GM18519 (cell line): Measurements from ENCODE around the gene COL7A1.

Experiments used
- ATAC-seq: cut with Tn5 transposase; IDR thresholded peaks from one replicate; pipeline ENCODE4 v1.9.1; 2021; ENCODE audit warnings: mild to moderate bottlenecking, moderate library complexity; ENCODE audit not compliant: unreplicated experiment, low FRiP score

COL7A1 gene

DNA sequence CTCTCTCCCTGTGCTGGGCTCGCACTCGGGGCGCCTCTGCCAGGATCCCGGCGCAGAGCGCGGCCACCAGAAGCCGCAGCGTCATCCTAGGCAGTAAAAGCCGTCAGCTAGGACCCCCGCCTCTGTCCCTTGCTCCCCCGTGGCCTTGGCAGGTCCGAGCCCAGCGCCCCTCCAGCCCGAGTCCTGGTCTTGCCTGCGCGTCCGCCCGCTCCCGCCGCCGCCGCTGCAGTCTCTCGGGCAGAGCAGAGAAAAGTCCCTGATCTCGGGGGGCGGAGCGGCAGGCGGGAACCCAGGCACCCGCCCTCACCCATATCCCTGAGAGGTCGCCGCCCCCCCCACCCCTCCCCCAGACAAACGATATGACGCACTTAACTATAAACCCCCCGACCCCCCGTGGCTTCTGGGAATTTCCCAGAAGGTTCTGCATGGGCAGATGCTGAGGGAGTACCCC is at the start of gene COL7A1:
TSS of gene COL7A1 (minus strand) at position 255 of the 451 bp plus-strand sequence. CDS start at position 85, 170 bp downstream.
- no peak for ATAC-seq

DNA sequence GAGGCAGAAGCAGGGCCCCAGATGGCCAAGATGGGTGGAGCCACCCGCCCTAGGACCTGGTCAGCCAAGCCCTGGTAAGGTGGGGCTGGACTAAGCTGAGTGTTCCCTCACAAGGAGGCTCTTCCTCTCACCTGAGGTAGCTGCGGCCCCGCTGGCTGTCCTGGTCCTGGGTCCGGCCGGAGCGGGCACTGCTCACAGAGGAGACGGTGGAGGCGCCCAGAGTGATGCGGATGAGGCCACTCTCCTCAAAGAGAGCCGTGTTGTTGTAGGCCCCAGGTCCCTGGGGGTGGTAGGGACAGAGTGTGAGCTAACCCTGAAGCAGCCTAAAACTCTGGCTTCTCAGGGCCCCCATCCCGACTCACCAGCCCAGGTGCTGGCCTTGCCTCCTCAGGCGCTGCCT is 47.5 kb upstream of the COL7A1 start:
- no peak for ATAC-seq

DNA sequence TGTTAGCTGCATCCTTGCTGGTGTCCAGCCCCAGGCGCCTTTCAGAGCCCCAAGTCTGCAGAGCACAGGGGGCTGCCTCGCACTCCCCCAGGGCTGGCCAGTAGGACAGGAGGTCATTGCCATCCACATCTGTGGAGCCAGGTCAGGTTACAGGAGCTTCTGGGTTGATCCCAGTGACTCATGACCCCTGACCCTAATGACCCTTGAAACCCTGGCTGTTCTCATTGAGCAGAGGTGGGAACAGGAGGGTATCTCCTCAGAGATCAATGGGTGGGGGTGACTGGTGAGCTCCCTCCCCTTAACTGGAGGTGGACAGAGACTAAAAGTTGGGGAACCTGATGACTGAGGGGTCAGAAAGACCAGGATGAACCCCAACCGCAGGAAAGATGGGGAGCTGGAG is 46.3 kb upstream of the COL7A1 start:
- ATAC-seq = no peak

GRCh38 chr3:48639944-48640606 is 44.9 kb upstream of the COL7A1 start:
- no peak for ATAC-seq

GRCh38 chr3:48637305-48637704 is 42.2 kb upstream of the COL7A1 start:
- no peak for ATAC-seq

DNA sequence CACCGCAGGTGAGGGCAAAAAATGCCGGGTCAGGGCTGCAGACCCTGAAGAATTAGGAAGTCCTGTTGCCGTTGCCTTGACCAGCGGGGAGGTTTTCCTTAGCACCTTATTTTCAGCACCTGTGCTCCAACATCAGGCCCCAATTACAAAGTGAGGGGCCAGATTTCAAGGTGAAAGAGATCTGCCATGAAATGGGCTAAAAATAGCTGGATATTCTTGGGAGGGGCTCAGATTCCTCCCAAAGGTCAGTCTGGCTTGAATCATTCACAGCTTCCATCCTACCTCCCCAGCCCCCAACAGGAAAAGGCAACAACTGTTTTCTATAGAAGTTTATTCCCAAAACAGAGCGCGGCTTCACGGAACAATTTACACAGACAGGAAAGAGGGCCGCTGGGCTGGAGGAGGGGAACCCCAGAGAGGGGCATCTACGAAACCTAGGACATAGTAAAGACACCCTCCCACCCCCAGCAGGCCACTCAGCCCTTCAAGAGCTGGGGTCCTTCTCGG is 41.1 kb upstream of the COL7A1 start:
- no peak for ATAC-seq

GRCh38 chr3:48635222-48636021 is 40.3 kb upstream of the COL7A1 start, which contains the start of gene SLC26A6:
TSS of gene SLC26A6 (minus strand) at chr3:48635461. CDS start at chr3:48635393, 68 bp downstream.
- peak; percentile 68 for ATAC-seq

DNA sequence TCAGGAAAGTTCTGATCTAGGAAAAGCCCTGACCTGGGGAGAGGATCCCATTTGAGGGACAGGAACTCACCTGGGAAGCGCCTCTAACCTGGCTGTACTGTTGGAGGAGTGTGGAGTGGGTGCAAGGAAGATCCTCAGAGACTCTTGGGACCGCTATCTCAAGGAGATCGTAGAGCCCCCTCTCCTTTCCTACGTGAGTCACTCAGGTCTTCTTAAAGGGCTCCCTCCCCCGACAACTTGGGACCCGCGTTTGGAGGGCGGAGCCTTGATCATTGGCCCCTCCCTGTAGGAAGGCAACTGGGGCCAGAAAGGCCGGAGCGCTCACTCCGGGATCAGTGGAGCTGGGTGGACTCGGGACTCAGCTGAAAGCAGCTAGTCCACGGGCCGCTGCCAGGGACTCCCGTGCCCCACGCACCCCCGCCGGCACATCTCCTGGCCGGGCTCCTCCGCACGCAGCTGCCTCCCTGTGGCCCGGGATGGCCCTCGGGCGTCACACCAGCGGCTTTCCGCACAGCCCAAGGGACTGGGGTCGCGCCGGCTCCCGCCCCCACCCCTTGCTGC is 39.6 kb upstream of the COL7A1 start:
- no peak for ATAC-seq

GRCh38 chr3:48633743-48634142 is 38.6 kb upstream of the COL7A1 start:
- ATAC-seq = no peak

- no peak for ATAC-seq
Observed at GRCh38 chr3:48633256-48633655, 38.1 kb upstream of the COL7A1 start.

DNA sequence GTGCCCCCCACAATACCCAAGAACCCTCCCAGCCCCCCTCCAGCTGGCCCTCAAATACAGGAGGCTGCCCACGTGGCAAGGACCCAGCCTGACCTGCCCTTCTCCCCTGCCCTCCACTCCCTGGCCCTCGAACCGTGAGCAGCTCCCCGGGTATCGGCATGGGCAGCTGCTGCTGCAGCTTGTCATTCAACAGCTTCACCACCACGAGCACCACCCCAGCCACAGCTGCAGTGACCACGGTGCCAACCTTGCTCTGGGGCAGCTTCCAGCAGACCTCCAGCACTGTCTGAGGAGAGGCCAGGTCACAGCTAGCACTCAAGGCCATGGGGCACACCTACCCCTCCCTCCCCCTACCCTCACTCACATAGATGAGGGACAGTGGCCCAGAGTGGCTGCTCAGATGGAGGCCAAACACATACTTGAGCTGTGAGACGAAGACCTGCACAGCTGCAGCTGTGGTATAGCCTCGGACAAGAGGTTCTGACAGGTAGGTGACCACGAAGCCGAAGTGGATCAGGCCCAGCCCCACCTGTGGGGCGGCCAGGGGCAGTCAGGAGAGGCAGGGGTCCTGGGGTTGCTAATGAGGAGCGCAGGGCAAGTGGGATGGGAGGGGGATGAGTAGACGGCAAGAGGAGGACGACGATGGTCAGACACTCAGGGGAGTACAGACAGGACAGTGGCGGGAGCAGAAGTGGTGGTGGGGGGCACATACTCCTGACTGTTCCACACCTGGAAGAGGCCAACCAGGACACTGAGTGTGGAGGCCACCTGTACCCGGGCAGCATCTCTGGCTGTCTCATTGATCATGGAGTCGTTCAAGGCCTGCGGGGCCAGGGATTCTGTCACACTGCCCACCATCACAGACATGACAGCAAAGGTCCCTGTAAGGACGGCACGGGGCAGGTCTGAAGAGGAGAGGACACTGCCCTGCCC is 36.7 kb upstream of the COL7A1 start:
- no peak for ATAC-seq

- no peak for ATAC-seq
Observed at GRCh38 chr3:48630833-48631232, 35.7 kb upstream of the COL7A1 start.

DNA sequence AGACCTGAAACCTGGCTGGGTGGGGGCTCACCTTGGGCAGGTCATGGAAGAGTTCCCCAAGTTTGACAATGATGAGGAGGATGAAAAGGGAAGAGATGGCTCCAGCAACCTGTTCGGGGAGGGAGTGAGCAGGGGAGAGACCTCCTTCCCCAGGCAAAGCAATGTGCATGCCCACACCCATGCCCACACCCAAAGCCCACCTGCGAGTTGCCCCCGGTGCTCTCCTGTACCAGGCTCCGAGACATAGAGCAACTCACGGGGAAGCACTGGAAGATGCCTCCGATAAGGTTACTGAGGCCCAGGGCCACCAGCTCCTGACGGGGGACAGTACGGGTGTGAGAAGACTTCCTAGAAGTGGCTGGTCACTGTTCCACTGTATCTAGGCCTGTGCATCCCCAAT is 35.3 kb upstream of the COL7A1 start:
- ATAC-seq = no peak

DNA sequence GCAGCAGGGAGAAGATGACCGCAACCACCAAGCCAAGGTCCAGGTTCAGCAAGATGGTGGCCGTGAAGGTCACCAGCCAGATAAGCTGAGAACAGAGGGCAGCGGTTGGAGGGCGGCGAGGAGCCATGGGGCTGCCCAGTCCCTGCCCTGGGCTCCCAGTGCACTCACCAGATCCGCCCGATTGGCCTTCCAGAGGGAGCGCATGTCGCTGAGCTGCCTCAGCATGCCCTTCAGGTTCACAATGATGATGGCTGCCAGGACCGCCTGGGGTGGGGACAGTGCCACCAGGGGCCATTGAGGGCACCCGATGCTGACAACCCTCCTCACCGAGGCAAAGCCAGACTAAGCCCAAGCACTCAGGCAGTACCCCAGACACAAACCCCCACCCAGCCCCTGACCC is 34.8 kb upstream of the COL7A1 start:
- no peak for ATAC-seq

DNA sequence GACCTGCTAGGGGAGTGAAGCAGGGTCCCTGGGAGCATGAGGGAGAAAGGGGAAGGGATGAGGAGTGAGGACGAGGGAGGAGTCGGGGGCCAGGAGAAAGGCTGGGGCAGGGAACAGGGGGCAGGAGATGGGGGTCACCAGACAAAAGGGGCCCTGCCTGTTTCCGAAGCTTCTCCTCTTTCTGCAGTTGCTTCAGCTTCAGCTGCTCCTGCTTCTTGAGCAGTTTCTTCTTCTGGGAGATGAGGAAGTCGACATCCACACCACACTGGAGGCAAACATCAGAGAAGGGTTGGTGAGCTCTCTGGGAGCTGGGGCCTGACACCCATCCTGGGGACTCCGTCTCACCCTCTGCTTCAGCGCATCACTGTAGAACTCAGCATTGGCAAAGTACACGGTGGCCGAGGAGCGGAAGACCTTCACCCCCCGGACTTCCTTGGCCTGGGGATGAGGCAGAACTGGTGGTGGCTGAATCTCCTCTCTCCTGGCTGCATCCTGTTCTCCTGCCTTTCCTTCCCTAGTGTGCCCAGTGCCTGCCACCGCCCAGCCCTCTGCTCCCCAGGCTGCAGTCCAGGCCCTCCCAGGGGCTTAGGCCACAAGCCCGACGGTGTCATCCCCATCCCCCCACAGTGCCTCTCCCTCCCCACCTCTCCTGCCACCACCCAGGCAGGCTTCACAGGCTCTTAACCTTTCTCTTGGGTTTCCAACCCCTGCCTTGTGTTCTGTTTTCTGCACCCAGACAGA is 33.3 kb upstream of the COL7A1 start:
- no peak for ATAC-seq

DNA sequence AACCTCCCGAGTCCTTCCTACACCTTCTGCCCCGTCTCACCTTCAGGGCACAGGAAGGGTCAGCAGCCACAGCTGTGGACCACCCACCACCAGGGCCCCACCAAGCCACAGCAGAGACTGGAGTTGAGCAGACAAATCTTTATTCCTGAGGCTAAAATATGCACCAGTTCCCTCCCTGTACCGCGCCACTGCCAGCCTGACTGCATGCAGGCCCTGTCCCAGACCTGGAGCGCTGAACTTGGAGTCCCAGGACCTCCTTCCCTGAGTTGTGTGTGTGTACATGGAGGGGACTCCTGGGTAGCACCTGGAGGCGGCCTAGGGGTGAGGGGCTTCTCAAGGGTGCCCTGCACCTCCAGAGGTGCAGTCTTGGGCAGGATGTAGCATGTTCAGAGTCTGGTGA is 30.5 kb upstream of the COL7A1 start:
- ATAC-seq = no peak

DNA sequence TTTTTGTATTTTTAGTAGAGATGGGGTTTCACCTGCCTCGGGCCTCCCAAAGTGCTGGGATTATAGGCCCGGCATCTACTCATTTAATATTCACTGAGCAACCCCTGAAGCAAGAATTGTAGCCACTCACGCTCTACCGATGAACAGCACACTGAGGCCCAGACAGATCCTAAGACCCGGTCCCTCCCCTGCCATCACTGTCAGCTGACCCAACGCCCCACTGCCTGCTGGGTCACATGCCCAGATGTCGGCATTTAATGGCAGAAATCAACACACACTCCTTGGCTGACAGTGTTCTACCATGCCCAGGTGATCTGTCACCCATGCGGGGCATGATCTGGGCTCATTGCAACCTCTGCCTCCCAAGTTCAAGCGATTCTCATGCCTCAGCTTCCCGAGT is 29.6 kb upstream of the COL7A1 start:
- ATAC-seq = no peak

DNA sequence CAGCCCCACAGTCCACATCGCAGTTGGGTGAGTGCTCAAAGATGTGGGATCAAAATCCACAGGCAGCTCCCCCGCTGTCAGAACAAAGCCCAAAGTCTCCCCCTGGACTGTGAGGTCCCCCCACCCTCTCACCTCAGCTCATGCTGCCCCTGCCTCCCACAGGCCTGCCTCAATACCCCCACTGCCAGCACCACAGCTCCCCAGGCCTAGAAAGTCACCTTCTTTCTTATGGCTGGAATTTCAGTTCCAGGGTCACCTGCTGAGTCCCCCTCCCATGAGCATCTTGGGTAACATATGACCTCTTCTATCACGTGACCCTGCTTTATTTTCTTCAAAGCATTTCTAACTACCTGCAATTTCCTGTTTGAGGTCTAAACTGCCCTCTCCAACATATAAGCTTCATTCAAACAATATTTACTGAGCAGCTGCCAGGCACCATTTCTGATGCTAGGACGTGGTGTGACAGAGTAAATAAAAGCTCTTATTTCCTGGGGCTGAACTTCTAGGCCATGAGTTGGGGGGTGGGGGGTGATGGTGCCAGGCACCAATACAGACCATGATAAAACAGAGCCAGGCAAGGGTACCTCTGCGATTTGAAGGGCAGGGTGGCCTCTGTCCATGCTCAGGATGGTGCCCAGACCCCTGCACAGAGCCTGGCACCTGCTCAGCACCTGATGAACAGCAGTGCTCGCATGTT is 28.9 kb upstream of the COL7A1 start:
- ATAC-seq = no peak

DNA sequence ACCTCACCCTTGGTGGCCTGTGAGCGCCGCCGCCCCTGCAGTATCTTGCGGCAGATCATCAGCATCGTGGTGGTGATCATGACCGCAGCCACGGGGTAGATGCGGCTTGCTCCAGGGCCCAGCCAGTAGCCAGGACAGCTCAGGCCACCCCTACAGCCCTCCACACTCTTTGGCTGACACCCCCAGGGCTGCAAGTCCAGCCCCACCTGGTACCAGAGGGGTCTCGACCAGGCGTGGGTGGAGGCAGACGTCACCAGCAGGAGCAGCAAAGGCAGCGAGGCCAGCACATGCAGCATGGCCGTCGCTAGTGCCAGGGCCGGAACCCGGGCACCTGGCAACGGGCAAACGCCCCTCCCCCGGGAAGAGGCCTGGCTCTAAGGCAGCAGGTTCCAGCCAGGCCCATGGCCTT is 26.3 kb upstream of the COL7A1 start, which contains the start of gene TMEM89:
TSS of gene TMEM89 (minus strand) at position 309 of the 409 bp plus-strand sequence. CDS start at position 296, 13 bp downstream.
- ATAC-seq = no peak
